OCI-LY7 (cell line): Measurements from ENCODE around the gene CCDC8.

Experiments
- CTCF ChIP-seq: fragments of 200-600 bp; sonication (generic); conservative IDR thresholded peaks from 2 replicates; pipeline ENCODE4 v1.5.1; 2014; ENCODE audit warnings: mild to moderate bottlenecking, antibody characterized with exemption, low read length, moderate library complexity, mixed read lengths
- EZH2phosphoT487 ChIP-seq: fragments of 200-600 bp; sonication (generic); IDR thresholded peaks from 2 replicates; pipeline ENCODE4 v1.6.1; 2018; ENCODE audit warnings: low read depth, borderline replicate concordance, mild to moderate bottlenecking, mixed run types, antibody characterized with exemption, low read length, moderate library complexity, mixed read lengths

GRCh38 chr19:46407856-46408663, 5.3 kb downstream of the CCDC8 start:
- no peak for TF ChIP-seq CTCF
- TF ChIP-seq EZH2phosphoT487 = no peak
